GM21737 (cell line): ENCODE measurements around the gene ANKRD33.
"Not testable (repeated sequence)": the region's sequence is repeated elsewhere in the genome, so short reads cannot be mapped to it uniquely, and the experiment has no call there.

Experiments
- ATAC-seq: cut with Tn5 transposase; IDR thresholded peaks from one replicate; pipeline ENCODE4 v1.9.1; 2021; ENCODE audit warnings: mild to moderate bottlenecking, moderate library complexity; ENCODE audit not compliant: unreplicated experiment

ANKRD33 gene

DNA sequence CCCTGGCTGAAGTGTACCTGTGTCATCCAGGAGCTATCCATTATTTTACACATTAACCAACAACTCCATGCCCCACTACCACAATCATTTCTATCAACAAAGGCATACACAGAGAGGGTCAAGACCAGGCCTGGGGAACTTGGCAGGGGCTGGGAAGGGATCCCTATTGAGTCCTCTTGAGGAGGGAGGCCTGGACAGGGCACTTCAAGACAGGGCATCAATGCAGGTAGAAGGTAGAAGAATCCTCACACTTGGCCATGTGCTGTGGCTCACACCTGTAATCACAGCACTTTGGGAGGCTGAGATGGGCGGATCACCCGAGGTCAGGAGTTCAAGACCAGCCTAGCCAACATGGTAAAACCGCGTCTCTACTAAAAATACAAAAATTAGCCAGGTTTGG lies 13.4 kb upstream of the ANKRD33 start:
- ATAC-seq, result no peak

DNA sequence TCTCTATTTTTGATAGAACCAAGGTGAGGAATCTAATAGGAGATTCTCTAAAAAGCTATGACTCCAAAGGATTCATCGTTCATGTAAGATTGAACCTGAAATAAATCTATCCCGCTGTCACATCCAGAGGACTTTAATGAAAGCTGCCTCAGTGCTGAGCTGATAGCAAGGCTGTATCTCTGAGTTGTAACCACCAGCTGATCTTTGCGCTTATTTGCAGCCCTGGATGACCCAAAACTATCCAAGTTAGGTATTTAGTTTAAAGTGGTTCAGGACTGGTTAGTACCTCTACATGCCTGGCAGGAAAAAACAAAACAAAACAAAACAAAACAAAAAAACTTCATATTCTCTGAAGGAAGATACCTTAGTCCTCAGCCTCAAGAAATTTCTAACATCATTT lies 8.8 kb upstream of the ANKRD33 start:
- ATAC-seq, result no peak

DNA sequence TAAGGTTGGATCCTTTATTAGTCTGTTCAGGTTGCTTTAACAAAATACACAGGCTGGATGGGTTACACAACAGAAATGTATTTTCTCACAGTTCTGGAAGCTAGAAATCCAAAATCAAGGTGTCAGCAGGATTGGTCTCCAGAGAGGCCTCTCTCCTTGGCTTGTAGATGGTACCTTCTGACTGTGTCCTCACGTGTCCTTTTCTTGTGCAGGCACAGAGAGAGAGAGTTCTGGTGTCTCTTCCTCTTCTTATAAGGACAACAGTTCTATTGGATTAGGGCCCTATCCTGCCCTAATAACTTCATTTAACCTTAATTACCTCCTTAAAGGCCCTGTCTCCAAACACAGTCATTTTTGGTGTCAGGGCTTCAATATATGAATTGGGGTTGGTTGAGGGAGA lies 4.6 kb upstream of the ANKRD33 start:
- no peak for ATAC-seq

DNA sequence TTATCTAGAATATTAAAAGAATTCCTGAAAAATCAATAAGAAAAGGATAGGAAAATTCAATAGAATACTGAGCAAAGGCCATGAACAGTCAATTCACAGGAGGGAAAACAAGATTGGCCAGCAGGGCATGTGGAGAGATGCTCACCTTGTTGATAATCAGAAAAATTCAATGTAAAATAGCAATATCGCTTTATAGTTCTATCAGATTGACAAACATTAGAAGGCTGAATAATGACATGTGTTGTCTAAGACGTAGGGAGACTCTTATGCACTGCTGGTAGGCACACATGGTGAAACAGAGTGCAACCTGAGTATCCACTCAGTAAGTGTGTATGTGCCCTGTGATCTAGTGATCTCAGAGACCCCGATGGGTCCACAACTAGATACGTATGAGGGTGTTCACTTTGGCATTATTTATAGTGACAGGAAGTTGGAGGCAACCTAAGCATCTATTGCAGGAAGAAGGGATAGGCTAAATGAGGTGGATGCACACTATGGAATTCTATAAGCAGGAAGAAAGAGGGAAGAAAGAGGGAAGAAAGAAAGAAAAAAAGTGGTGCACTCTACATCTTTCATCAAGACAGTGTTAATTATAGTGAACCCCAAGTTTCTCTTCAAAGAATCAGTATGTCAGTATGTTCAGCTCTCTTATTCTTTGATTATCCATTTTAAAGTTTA lies 3.8 kb upstream of the ANKRD33 start:
- ATAC-seq, result no peak

DNA sequence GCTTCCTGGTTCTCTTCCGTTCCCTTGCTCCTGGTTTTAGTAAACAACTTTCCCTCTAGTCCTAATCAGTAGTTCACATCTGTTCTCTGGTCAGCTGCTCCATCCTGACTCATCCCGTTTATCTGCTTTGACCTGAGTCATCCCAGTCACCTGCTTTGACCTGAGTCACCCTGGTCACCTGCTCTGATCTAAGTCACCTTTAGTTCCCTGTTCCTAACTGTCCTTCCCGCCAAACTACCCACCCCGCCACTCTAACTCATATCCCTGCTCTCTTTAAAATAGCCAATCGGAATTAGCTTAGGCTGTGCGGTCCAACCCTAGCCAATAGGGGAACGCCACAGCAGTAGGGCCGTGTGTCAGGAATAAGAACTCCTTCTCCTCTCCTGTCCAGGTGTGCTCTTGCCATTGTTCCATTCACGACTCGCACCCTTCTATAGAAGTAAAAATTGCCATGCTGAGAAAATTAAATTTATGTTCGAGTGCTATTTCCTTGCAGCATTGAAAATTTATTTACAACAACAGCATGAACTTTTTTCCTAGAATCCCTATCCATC lies 3.1 kb upstream of the ANKRD33 start:
- no peak for ATAC-seq

DNA sequence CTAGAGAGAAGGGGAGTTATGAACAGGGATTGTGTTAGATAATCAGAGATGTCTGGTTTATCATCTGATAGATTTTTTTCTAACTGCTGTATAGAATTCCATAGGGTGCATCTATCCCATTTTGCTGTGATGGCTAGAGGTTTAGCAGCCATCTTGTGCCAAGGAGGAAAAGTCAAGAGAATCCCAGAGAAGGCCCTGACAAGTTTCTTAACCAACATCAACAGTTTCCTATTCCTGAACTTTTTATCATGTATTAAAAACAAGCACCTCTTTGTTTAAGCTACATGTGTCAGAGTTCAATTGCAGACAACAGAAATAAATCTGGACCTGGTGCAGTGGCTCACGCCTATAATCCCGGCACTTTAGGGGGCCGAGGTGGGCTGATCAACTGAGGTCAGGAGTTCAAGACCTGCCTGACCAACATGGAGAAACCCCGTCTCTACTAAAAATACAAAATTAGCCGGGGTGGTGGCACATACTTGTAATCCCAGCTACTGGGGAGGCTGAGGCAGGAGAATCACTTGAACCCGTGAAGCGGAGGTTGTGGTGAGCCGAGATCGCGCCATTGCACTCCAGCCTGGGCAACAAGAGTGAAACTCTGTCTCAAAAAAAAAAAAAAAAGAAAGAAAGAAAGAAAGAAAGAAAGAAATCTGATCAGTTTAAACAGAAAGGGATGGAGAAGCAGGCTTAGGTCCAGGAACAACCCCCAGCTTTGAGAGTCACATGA lies 2.4 kb upstream of the ANKRD33 start:
- not testable (repeated sequence) for ATAC-seq

DNA sequence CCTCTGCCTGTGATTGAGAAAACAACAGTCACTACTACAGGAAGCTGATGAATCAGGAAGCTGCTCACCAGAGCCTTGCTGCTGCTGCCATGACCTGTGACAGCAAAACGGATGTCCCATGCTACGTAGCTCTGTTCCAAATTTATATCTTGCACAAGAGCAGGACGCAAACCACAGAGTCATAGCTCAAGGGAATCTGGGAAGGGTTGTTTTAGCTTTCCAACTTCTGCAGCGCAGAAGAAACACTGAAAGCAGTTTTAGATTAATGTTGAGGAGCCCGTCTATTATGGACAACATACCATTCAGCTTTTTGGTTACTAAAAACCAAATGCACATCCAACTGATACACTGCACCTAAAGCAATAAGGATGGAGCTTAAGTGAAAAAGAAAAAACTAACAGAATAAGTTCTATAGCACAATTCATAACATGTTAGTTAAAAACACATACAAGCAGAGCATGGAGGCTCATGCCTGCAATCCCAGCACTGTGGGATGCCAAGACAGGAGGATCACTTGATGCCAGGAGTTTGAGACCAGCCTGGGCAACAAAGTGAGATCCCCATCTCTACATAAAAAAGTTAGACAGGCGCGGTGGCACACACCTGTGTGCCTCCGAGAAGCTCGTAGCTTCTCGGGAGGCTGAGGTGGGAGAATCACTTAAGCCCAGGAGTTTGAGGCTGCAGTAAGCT lies 1.7 kb upstream of the ANKRD33 start:
- ATAC-seq, result no peak

DNA sequence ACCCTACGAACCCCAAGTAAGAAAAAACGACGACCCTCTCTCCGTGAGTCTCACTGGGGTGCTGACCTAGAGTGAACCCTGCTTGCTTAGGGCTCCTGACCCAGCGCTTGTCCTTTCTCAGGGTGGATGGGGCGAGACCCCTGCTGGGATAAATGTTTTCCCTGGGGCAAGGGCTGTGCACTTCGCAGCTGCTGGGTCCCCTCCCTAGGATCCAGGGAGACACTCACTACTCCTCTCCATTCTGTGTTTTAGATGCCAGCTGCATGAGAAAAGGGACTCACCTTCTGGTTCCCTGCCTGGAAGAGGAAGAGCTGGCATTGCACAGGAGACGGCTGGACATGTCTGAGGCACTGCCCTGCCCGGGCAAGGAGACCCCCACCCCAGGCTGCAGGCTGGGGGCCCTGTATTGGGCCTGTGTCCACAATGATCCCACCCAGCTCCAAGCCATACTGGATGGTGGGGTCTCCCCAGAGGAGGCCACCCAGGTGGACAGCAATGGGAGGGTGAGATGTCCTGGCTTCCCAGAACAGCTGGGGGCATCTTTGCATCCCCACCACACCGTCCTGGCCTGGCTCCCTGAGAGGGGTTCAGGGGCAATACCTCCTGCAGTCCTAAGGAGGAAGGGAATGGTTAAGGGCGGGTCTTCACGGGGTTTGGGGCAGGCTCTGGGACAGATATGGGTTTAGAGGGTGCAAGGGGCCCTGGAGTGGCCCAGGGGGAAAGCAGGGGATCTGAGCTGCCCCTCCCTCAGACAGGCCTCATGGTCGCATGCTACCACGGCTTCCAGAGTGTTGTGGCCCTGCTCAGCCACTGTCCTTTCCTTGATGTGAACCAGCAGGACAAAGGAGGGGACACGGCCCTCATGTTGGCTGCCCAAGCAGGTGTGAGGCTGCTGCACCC lies 663 bp downstream of the ANKRD33 start:
- no peak for ATAC-seq

DNA sequence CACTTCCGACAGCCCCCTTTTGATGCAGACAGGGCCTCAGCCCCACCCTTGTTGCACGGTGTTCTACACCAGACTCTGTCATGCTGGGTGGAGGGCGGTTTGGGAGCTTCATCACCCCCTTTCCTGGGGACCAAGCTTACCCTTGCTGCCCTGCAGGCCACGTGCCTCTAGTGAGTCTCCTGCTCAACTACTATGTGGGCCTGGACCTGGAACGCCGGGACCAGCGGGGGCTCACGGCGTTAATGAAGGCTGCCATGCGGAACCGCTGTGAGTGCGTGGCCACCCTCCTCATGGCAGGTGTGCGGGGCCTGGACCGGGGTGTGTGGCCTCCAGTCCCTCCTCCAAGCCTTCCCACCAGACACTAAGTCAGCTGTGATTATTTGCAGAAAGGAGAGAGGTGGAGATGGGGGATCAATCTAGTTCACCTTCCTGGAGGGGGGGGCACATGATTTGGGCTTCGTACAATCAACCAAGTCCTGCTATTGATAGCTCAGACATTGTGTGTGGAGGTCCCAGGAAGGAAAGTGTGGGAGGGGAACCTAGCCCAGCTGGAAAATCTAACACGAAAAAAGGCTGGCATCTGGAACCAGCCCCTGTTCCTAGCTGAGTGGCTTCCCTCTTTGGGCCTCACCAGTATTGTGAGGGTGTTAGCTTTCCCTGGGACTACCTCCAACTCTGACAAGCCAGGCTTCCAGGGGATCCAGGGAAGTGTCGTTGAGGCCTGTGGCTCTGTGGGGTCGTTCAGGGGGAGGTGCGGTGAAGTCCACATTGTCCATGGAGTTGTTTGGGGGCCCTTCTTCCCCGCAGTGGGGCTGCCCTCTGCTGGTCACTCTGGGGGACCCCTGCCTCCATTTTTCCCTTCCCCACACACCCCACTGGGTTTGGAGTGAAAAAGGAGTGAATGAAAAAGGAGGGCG lies 1.6 kb downstream of the ANKRD33 start:
- ATAC-seq, result no peak

DNA sequence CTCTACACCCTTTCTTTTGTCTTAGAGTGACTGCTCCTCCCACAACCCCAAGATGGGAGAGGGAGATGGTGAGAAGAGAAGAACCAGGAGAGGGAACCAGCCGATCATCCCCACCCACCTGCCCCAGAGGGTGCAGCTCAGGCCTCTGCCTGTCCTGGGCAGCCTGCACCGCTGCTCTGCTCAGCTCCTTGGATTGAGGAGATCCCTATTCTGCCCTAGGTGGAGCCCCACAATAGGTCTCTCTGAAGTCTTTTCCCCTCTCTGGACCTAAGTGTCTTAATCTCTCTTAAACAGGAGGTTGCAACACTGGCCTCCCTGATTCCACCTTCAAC lies 2.2 kb downstream of the ANKRD33 start:
- no peak for ATAC-seq

DNA sequence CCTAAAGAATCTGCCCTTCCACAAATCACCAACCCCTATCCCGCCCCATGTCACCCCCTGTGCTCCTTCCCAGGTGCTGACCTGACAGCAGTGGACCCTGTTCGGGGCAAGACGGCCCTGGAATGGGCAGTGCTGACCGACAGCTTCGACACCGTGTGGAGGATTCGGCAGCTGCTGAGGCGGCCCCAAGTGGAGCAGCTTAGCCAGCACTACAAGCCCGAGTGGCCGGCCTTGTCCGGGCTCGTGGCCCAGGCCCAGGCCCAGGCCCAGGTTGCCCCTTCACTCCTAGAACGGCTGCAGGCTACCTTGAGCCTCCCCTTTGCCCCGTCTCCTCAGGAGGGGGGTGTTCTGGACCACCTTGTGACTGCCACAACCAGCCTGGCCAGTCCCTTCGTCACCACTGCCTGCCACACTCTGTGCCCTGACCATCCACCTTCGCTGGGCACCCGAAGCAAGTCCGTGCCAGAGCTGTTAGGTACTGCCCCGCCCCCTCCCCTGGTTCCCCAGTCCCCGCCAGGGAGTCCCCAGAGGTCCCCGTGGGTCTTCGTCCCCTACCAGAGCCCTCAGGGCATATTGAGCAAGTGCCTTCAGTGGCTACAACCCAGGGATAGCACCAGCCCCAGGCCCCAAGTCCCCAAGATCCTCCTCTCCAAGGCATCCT lies 2.7 kb downstream of the ANKRD33 start:
- no peak for ATAC-seq

DNA sequence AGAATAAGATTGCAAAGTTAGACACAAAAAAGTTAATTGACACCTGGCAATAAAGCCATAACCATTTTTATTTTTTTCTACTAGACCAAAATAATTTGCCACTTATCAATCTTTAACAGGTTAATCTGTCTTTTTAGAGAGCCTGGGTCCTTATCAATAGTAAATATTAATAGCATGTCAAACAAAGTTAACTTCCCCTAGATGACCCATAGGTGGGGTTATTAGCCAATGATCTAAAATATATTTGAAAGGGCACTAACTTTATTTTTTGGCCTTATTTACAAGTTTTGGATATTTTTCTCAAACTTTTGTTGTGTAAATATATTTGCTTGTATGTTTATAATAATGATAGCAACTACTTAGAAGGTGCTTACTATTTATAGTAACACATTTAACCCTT lies 3.9 kb downstream of the ANKRD33 start:
- ATAC-seq, result no peak

DNA sequence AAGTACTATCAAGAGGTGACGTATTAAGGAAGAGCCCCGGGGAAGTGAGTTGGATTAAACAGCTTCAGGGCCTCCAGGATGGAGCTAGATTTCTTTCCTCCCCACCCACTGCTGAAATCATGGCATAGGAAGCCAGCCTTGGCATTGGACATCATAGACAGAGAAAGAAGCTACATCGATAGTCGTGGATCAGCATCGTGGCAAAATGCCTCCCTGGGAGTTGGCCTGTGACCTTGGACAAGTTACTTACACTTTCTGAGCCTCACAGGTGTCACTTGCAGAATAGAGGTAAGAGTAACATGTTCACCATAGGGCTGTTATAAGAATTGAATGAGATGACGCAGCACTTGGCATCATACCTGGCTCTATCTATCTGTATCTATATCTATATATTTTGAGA lies 5.9 kb downstream of the ANKRD33 start:
- ATAC-seq, result no peak

DNA sequence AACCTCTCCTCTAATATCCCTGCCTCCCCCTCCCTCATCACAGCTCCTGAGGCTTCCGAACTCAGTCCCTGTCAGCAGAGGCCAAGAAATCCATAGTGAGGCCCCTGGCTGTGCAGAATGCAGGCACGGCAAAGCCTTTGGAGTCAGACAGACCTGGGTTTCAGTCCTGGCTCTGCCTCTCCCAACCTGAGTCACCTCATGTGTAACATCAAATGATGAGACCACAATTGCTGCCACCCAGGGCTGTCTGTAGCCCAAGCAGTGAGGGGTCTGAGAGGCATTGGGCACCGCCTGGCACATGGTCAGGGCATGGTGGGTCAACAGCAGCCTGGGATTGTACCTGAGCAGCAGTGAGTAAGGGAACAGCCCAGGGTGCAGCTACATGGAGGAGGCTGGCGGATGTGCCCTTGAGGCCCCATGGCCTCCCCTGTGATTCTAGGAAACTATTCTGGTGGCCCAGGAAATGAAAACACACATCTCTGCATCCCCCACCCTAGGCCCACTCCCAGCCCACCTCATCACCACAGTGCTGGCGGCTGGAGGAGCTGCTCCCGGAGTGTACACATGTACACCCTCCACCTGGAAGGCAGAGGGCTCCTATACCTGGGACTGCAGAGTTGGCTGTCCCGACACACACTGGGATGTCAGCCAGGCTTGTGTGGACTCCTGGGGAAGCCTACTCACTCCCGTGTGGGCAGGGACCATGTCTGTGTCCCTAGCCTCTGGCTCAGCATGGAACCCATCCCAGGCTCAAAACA lies 7.7 kb downstream of the ANKRD33 start:
- ATAC-seq, result no peak

DNA sequence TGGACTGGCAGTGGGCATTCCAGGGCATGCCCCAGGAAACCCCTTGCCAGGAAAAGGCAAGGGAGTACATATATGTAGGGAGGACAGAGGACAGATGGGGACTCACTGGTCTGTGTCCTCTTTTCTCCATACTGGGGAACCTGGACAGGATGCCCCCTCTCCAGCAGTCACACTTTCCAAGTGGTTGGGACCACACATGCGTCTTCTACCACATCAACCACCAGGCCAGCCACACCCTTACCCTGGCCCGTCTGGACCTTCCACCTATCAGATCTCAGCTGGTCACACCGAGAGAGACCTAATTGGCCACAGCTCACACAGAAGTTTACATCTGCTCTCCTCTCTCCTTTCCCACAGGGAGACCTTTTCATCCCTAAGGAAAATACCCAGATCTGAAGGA lies 8.3 kb downstream of the ANKRD33 start:
- no peak for ATAC-seq

DNA sequence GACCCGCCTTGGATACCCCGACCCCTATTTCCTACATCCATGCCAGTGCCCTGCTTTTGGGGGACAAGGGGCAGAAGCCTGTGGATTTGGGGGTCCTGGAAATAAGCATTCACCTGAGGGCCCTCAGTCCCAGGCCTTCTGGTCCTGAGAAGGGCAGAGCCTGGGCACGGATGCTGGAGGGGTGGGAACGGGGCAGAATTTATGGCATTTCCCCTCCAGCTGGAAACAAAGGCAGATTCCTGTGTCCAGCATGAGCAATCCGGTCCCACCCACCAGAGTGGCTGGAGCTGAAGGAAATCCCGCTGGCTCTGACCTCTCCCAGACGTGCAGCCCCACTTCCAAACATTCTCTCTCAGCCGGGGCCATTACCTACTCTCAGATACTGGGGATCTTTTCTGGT lies 9.3 kb downstream of the ANKRD33 start:
- no peak for ATAC-seq

DNA sequence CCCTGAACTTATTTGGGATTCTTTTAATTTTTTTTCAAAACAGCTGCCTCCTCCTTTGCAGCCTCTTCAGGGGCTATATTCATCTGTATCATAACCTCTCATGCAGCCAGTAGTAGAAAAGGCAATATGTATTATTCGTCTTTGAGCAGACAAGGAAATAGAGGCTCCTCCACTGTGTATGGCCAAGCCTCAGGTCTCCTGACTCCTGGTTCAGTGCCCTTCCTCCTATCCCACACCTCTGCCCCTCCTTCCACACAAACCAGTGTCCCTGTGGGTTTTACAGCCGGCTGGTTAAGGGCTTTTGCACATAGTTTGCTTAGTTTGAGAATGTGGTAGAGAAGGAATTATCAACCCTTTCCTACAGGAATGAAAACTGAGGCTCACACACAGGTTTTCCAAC lies 10.6 kb downstream of the ANKRD33 start:
- no peak for ATAC-seq

DNA sequence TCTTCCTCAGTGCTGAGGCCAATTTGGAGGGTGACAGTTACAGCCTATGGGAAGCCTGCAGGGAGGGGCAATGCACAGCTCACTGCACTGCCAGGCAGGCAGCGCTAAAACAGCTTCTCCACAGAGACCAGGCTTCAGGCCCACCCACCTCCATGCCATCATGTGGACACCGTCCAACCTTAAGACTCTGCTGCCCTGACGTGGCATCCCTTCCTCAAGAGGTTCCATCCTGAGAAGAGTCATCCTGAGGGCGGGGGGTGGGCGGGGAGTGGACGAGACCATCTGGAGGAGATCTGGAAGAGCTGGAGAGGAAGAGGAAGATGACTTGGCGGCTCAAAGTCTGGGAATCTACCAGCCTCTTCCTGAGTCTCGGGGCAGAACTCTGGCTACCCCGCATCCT lies 11.0 kb downstream of the ANKRD33 start:
- no peak for ATAC-seq
